ENCODE data around the gene STX12.

DNA sequence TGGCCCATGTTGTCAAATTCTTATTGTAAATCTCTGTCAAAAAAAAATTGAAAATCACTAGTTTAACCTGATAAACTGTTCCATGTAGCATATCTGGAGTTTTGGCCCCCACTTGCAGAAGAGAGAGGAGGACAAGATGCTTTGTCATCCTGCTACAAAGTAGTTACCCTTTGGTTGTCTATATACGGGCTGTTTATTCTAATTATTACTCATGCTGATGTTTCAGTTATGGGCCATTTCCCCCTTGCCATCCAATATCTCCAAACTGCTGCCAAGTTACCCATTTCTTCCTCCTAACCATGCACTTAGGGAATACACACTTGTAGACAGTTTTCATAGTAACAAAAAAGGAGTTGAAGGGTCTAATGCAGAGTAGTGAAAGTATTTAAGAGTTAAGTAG, 22.6 kb downstream of the STX12 start:
- TF ChIP-seq, protein P1, sequence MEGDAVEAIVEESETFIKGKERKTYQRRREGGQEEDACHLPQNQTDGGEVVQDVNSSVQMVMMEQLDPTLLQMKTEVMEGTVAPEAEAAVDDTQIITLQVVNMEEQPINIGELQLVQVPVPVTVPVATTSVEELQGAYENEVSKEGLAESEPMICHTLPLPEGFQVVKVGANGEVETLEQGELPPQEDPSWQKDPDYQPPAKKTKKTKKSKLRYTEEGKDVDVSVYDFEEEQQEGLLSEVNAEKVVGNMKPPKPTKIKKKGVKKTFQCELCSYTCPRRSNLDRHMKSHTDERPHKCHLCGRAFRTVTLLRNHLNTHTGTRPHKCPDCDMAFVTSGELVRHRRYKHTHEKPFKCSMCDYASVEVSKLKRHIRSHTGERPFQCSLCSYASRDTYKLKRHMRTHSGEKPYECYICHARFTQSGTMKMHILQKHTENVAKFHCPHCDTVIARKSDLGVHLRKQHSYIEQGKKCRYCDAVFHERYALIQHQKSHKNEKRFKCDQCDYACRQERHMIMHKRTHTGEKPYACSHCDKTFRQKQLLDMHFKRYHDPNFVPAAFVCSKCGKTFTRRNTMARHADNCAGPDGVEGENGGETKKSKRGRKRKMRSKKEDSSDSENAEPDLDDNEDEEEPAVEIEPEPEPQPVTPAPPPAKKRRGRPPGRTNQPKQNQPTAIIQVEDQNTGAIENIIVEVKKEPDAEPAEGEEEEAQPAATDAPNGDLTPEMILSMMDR (IDR thresholded peaks at IDR 0.05): no peak
- TF ChIP-seq TCF12 (IDR thresholded peaks at IDR 0.05) (no peak), POLR2AphosphoS5 (IDR thresholded peaks at IDR 0.05; ENCODE audit: low read depth, low read length) (no peak), EP300 (IDR thresholded peaks at IDR 0.05; ENCODE audit: borderline replicate concordance in 1 of 2, low read depth in 1 of 2, low read length in 1 of 2) (no peak)
- TF ChIP-seq, protein P2, sequence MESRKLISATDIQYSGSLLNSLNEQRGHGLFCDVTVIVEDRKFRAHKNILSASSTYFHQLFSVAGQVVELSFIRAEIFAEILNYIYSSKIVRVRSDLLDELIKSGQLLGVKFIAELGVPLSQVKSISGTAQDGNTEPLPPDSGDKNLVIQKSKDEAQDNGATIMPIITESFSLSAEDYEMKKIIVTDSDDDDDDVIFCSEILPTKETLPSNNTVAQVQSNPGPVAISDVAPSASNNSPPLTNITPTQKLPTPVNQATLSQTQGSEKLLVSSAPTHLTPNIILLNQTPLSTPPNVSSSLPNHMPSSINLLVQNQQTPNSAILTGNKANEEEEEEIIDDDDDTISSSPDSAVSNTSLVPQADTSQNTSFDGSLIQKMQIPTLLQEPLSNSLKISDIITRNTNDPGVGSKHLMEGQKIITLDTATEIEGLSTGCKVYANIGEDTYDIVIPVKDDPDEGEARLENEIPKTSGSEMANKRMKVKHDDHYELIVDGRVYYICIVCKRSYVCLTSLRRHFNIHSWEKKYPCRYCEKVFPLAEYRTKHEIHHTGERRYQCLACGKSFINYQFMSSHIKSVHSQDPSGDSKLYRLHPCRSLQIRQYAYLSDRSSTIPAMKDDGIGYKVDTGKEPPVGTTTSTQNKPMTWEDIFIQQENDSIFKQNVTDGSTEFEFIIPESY (IDR thresholded peaks at IDR 0.05; ENCODE audit: borderline replicate concordance, low read depth): no peak

Measured in SK-N-SH (cell line).